H9 (cell line): ENCODE data around the gene FOLR2. TPM values are rescaled to one million over a fixed set of nuclear protein-coding genes. Genes with fewer than 3 reads are reported as not detected.

ENCODE experiments used
- DNase-seq: peaks from one replicate; pipeline ENCODE4 v3.0.0-alpha.2; 2017
- H2AFZ ChIP-seq: one replicate; pipeline ENCODE4 v1.6.1; 2013; ENCODE audit warnings: mild to moderate bottlenecking, low read length, control low read depth, moderate library complexity
- H2AK5ac ChIP-seq: 2 replicates; pipeline ENCODE4 v1.6.1; 2013; ENCODE audit warnings: low read length, control low read depth, mixed read lengths; ENCODE audit not compliant: insufficient read length
- H2BK120ac ChIP-seq: one replicate; pipeline ENCODE4 v1.6.1; 2013; ENCODE audit warnings: low read depth, mild to moderate bottlenecking, low read length, control low read depth, inconsistent platforms; ENCODE audit not compliant: poor library complexity, severe bottlenecking
- H2BK12ac ChIP-seq: 2 replicates; pipeline ENCODE4 v1.6.1; 2013; ENCODE audit warnings: low read length, control low read depth, mixed read lengths, low read depth; ENCODE audit not compliant: insufficient read length
- H2BK15ac ChIP-seq: 2 replicates; pipeline ENCODE4 v1.6.1; 2013; ENCODE audit warnings: low read depth, low read length, control low read depth
- H2BK20ac ChIP-seq: one replicate; pipeline ENCODE4 v1.6.1; 2013; ENCODE audit warnings: low read depth, mild to moderate bottlenecking, low read length, control low read depth, inconsistent platforms; ENCODE audit not compliant: poor library complexity, severe bottlenecking
- H2BK5ac ChIP-seq: 2 replicates; pipeline ENCODE4 v1.6.1; 2013; ENCODE audit warnings: low read length, control low read depth, mixed read lengths; ENCODE audit not compliant: insufficient read length
- H3K14ac ChIP-seq: 2 replicates; pipeline ENCODE4 v1.6.1; 2013; ENCODE audit warnings: low read length, control low read depth; ENCODE audit not compliant: insufficient read depth
- H3K18ac ChIP-seq: 2 replicates; pipeline ENCODE4 v1.6.1; 2013; ENCODE audit warnings: low read depth, mild to moderate bottlenecking, mixed read lengths, low read length, control low read depth; ENCODE audit not compliant: insufficient read length
- H3K23ac ChIP-seq: 2 replicates; pipeline ENCODE4 v1.6.1; 2013; ENCODE audit warnings: low read length, control low read depth, mixed read lengths, low read depth; ENCODE audit not compliant: insufficient read length
- H3K23me2 ChIP-seq: 2 replicates; pipeline ENCODE4 v1.6.1; 2013; ENCODE audit warnings: low read depth, mild to moderate bottlenecking, mixed read lengths, low read length, control low read depth; ENCODE audit not compliant: insufficient read length, poor library complexity, severe bottlenecking
- H3K27ac ChIP-seq: 2 replicates; pipeline ENCODE4 v1.5.1; 2013; ENCODE audit warnings: low read length, control low read depth, mixed read lengths, low read depth; ENCODE audit not compliant: insufficient read length
- H3K27me3 ChIP-seq: 2 replicates; pipeline ENCODE4 v1.6.1; 2013; ENCODE audit warnings: low read length, control low read depth, inconsistent platforms; ENCODE audit not compliant: insufficient read depth
- H3K4ac ChIP-seq: 2 replicates; pipeline ENCODE4 v1.6.1; 2013; ENCODE audit warnings: low read depth, mild to moderate bottlenecking, control low read depth, inconsistent platforms, low read length, moderate library complexity
- H3K4me1 ChIP-seq: 2 replicates; pipeline ENCODE4 v1.6.1; 2013; ENCODE audit warnings: low read length, control low read depth, inconsistent platforms; ENCODE audit not compliant: insufficient read depth
- H3K4me2 ChIP-seq: 2 replicates; pipeline ENCODE4 v1.6.1; 2013; ENCODE audit warnings: low read length, control low read depth, mixed read lengths; ENCODE audit not compliant: insufficient read length, insufficient read depth
- H3K56ac ChIP-seq: 2 replicates; pipeline ENCODE4 v1.6.1; 2013; ENCODE audit warnings: low read depth, mild to moderate bottlenecking, mixed read lengths, low read length, control low read depth; ENCODE audit not compliant: insufficient read length
- H3K79me1 ChIP-seq: 2 replicates; pipeline ENCODE4 v1.6.1; 2013; ENCODE audit warnings: low read depth, mild to moderate bottlenecking, moderate library complexity, low read length, control low read depth, inconsistent platforms; ENCODE audit not compliant: insufficient read depth, poor library complexity, severe bottlenecking
- H3K79me2 ChIP-seq: 2 replicates; pipeline ENCODE4 v1.6.1; 2013; ENCODE audit warnings: low read length, control low read depth, inconsistent platforms; ENCODE audit not compliant: insufficient read depth
- H3K9ac ChIP-seq: 2 replicates; pipeline ENCODE4 v1.6.1; 2013; ENCODE audit warnings: low read length, control low read depth, mixed read lengths; ENCODE audit not compliant: insufficient read length; ENCODE audit errors: extremely low read depth
- H3K9me3 ChIP-seq: one replicate; pipeline ENCODE4 v1.6.1; 2013; ENCODE audit warnings: low read depth, low read length, inconsistent platforms; ENCODE audit not compliant: control insufficient read depth
- H3T11ph ChIP-seq: one replicate; pipeline ENCODE4 v1.6.1; 2013; ENCODE audit warnings: mild to moderate bottlenecking, low read length, control low read depth, inconsistent platforms
- H4K20me1 ChIP-seq: one replicate; pipeline ENCODE4 v1.6.1; 2013; ENCODE audit not compliant: control insufficient read depth, insufficient read length, insufficient read depth
- H4K5ac ChIP-seq: 2 replicates; pipeline ENCODE4 v1.6.1; 2013; ENCODE audit warnings: low read depth, mild to moderate bottlenecking, mixed read lengths, low read length, control low read depth; ENCODE audit not compliant: insufficient read length
- H4K8ac ChIP-seq: replicated peaks from 2 replicates; pipeline ENCODE4 v1.6.1; 2013; ENCODE audit warnings: low read length, control low read depth, mixed read lengths, low read depth; ENCODE audit not compliant: insufficient read length
- H4K91ac ChIP-seq: 2 replicates; pipeline ENCODE4 v1.6.1; 2013; ENCODE audit warnings: low read depth, mild to moderate bottlenecking, moderate library complexity, mixed read lengths, low read length, control low read depth; ENCODE audit not compliant: insufficient read length
- H3K27ac Mint-ChIP-seq, 3 experiments: 2 replicates in 2 of 3; 3 replicates in 1 of 3; pipeline ENCODE4 v1.8.0; 2020 to 2021; ENCODE audit warnings: mixed read lengths in 3 of 3, mild to moderate bottlenecking in 1 of 3, moderate library complexity in 1 of 3
- H3K27me3 Mint-ChIP-seq: 2 replicates; pipeline ENCODE4 v1.8.0; 2021; ENCODE audit warnings: low read depth, mild to moderate bottlenecking, moderate library complexity, mixed read lengths
- H3K36me3 Mint-ChIP-seq, 3 experiments: 2 replicates in 2 of 3; 3 replicates in 1 of 3; pipeline ENCODE4 v1.8.0; 2020 to 2021; ENCODE audit warnings: low read depth in 3 of 3, mixed read lengths in 3 of 3; ENCODE audit not compliant: insufficient read depth in 1 of 3
- H3K4me1 Mint-ChIP-seq, 2 experiments: 2 replicates each; pipeline ENCODE4 v1.8.0; 2020; ENCODE audit warnings: mixed read lengths in 2 of 2
- H3K4me3 Mint-ChIP-seq, 2 experiments: 2 replicates in 1 of 2; 3 replicates in 1 of 2; pipeline ENCODE4 v1.8.0; 2020 to 2021; ENCODE audit warnings: mild to moderate bottlenecking in 2 of 2, mixed read lengths in 2 of 2, moderate library complexity in 1 of 2
- H3K9me3 Mint-ChIP-seq, 2 experiments: 2 replicates in 1 of 2; 3 replicates in 1 of 2; pipeline ENCODE4 v1.8.0; 2020; ENCODE audit warnings: mild to moderate bottlenecking in 2 of 2, mixed read lengths in 2 of 2, moderate library complexity in 1 of 2
- CTCF ChIP-seq: fragments of 200-600 bp; sonication (generic); conservative IDR thresholded peaks from 3 replicates; pipeline ENCODE4 v1.8.0; 2021; ENCODE audit warnings: antibody characterized with exemption, mild to moderate bottlenecking
- WGBS: extraction: QIAGEN DNeasy Blood & Tissue Kit; methylation state at CpG from one replicate; pipeline ENCODE4 v1.1.7; 2013; ENCODE audit warnings: missing lambda C conversion rate, low lambda C conversion rate, mixed read lengths; ENCODE audit not compliant: insufficient read length; ENCODE audit errors: extremely low coverage; 5-methylcytosine and 5-hydroxymethylcytosine counted together
- total RNA-seq: library from RNA; stranded (reverse); gene quantifications from 2 replicates; pipeline ENCODE4 v1.2.1, GENCODE V29; 2021

Gene FOLR2
- total RNA-seq, 1 experiment from 2014 or later, result not detected

- no peak overlapping the region for H3K4me3 Mint-ChIP-seq
- Histone ChIP-seq H3K18ac (no peak overlapping the region), H4K91ac (no peak overlapping the region), H3K4me2 (no peak overlapping the region), H3K9me3 (no peaks in the 10 kb centered on the region), H3K4me1 (peaks cover 3% of the 10 kb centered on the region; the same call in 1 of the 2 replicates), H3K56ac (no peak overlapping the region), H3K79me2 (no peaks in the 10 kb centered on the region), H2BK15ac (no peak overlapping the region), H3K79me1 (no peaks in the 10 kb centered on the region), H2BK20ac (no peak overlapping the region), H4K8ac (no peak overlapping the region), H3T11ph (no peak overlapping the region), H2BK5ac (no peak overlapping the region), H3K9ac (no peak overlapping the region), H3K27ac (no peak overlapping the region), H2AK5ac (no peak overlapping the region), H2AFZ (no peak overlapping the region), H4K20me1 (no peaks in the 10 kb centered on the region), H3K14ac (no peak overlapping the region), H4K5ac (no peak overlapping the region), H3K23ac (no peak overlapping the region), H3K4ac (no peak overlapping the region), H2BK12ac (no peak overlapping the region), H3K23me2 (no peaks in the 10 kb centered on the region), H3K27me3 (peaks cover 3% of the 10 kb centered on the region; the same call in 1 of the 2 replicates), H2BK120ac (no peak overlapping the region)
- no peak for TF ChIP-seq CTCF
- H3K36me3 Mint-ChIP-seq, result peaks cover 0 to 9% (median 0%) of the 10 kb centered on the region in 3 experiments; a peak in 2 of 7 replicates
- H3K27ac Mint-ChIP-seq, result no peak overlapping the region
- peaks cover 4 to 18% of the 10 kb centered on the region in 2 experiments; a peak in 4 of 5 replicates for H3K9me3 Mint-ChIP-seq
- DNase-seq, result no peak
- H3K27me3 Mint-ChIP-seq, result peaks cover 42% of the 10 kb centered on the region
- WGBS, result no CpG with 5 or more reads among the region's 3 CpGs
- H3K4me1 Mint-ChIP-seq, result peaks cover 2% of the 10 kb centered on the region in 2 experiments
Measured at GRCh38 chr11:72253392-72253791, 36.8 kb downstream of the FOLR2 start.
